ENCODE data around the gene MIGA2. TPM values are rescaled to one million over a fixed set of nuclear protein-coding genes. Genes with fewer than 3 reads are reported as not detected.

Gene MIGA2
- total and polyA plus RNA-seq, 2 experiments from 2014 or later: 19.3 to 47.8 TPM

DNA sequence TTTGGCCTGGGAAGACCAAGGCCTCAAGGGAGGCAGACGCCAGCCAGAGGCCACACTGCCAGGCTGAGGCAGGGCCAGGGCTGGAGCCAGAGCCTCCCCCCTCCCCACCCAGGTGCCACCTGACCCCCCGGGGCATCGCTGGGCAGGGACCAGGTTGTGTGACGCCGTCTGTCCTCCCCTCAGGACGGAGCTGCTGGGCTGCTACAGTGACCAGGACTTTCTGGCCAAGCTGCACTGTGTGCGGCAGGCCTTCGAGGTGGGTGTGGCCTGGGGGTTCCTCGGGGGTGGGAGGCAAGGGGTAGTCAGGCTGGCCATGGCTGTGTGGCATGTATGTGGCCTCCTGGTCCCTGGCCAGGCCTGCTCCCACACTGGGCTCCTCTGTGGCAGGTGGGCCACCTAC, 26.6 kb downstream of the MIGA2 start:
- Mint-ChIP-seq H3K4me3 (no peak overlapping the region), H3K4me1 (no peaks in the 10 kb centered on the region), H3K27me3 (ENCODE audit: insufficient read depth, low read depth, poor library complexity) (peaks cover 1% of the 10 kb centered on the region), H3K27ac (no peak overlapping the region), H3K9me3 (no peaks in the 10 kb centered on the region), H3K36me3 (ENCODE audit: low read depth) (peaks cover 46% of the 10 kb centered on the region)
- no peaks in the 10 kb centered on the region; the same call in 1 of the 2 replicates for H3K36me3 ChIP-seq (ENCODE audit: insufficient read depth)
- H3K27ac ChIP-seq (ENCODE audit: low read depth): no peak overlapping the region
- H3K4me3 ChIP-seq: no peak overlapping the region
- H3F3A ChIP-seq (replicated peaks; ENCODE audit: low read depth): no peaks in the 10 kb centered on the region
- no peaks in the 10 kb centered on the region for H3K27me3 ChIP-seq (ENCODE audit: insufficient read depth)
- H3K4me1 ChIP-seq (ENCODE audit: insufficient read depth): no peaks in the 10 kb centered on the region
- no peaks in the 10 kb centered on the region for H4K20me1 ChIP-seq (replicated peaks; ENCODE audit: insufficient read depth)
- ATAC-seq (no peak), DNase-seq (ENCODE audit: low spot score) (no peak)
- H3K4me2 ChIP-seq: no peak overlapping the region
- no peak overlapping the region for H2AFZ ChIP-seq
- TF ChIP-seq CREB1 (CRISPR knock-in tag; IDR thresholded peaks at IDR 0.05; ENCODE audit: low read depth) (no peak), ZNF462 (CRISPR knock-in tag; IDR thresholded peaks at IDR 0.05) (no peak), NANOG (IDR thresholded peaks at IDR 0.05; ENCODE audit: borderline replicate concordance) (no peak), EZH2 (IDR thresholded peaks at IDR 0.05; ENCODE audit: low read depth, unreplicated experiment) (no peak), CTCF (conservative IDR thresholded peaks at IDR 0.05; ENCODE audit: low read depth in 2 of 2) (no peak), JUNB (IDR thresholded peaks at IDR 0.05; ENCODE audit: unreplicated experiment) (no peak), ZNF114 (CRISPR knock-in tag; IDR thresholded peaks at IDR 0.05) (no peak), ZNF331 (CRISPR knock-in tag; IDR thresholded peaks at IDR 0.05; ENCODE audit: low read depth) (no peak), EZH2phosphoT487 (IDR thresholded peaks at IDR 0.05; ENCODE audit: unreplicated experiment) (no peak), POLR2AphosphoS5 (IDR thresholded peaks at IDR 0.05; ENCODE audit: low read depth) (no peak), REST (IDR thresholded peaks at IDR 0.05; ENCODE audit: unreplicated experiment) (no peak), STAT1 (IDR thresholded peaks at IDR 0.05; ENCODE audit: unreplicated experiment) (no peak)
- TF ChIP-seq, protein P1, sequence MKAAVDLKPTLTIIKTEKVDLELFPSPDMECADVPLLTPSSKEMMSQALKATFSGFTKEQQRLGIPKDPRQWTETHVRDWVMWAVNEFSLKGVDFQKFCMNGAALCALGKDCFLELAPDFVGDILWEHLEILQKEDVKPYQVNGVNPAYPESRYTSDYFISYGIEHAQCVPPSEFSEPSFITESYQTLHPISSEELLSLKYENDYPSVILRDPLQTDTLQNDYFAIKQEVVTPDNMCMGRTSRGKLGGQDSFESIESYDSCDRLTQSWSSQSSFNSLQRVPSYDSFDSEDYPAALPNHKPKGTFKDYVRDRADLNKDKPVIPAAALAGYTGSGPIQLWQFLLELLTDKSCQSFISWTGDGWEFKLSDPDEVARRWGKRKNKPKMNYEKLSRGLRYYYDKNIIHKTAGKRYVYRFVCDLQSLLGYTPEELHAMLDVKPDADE (IDR thresholded peaks at IDR 0.05): no peak
- no peaks in the 10 kb centered on the region for H3K9me2 ChIP-seq (ENCODE audit: insufficient read depth)
- no peaks in the 10 kb centered on the region for H3K79me2 ChIP-seq (replicated peaks; ENCODE audit: insufficient read depth)
